Cardiac muscle cell (in vitro differentiated cells and primary cell): ENCODE results near the gene ZNF638. TPM values are rescaled to one million over a fixed set of nuclear protein-coding genes. Genes with fewer than 3 reads are reported as not detected.
A peak's percentile ranks its signal among the peaks of the same experiment; 100 is the strongest.

Experiments
- DNase-seq, 2 donors: peaks; one replicate each; pipeline versions ENCODE4 v3.0.0 to v3.0.0-alpha.2; 2010 to 2017; ENCODE audit warnings: low read depth in 1 of 2, low spot score in 1 of 2
- H3K27ac ChIP-seq: fragments of 200-600 bp; sonication (generic); 2 replicates; pipeline ENCODE4 v1.5.1; 2016
- H3K27me3 ChIP-seq: fragments of 200-600 bp; sonication (generic); 2 replicates; pipeline ENCODE4 v1.6.0; 2016; ENCODE audit warnings: control low read depth
- H3K36me3 ChIP-seq: fragments of 200-600 bp; sonication (generic); 2 replicates; pipeline ENCODE4 v1.5.1; 2016; ENCODE audit warnings: control low read depth
- H3K4me1 ChIP-seq: fragments of 200-600 bp; sonication (generic); 2 replicates; pipeline ENCODE4 v1.8.1; 2017; ENCODE audit warnings: low read depth, mild to moderate bottlenecking, mixed run types
- H3K4me3 ChIP-seq: fragments of 200-600 bp; sonication (generic); 2 replicates; pipeline ENCODE4 v1.5.1; 2016; ENCODE audit warnings: mild to moderate bottlenecking
- H3K9me3 ChIP-seq: fragments of 200-600 bp; sonication (generic); 2 replicates; pipeline ENCODE4 v1.5.1; 2017; ENCODE audit warnings: low read depth, mild to moderate bottlenecking, control low read depth
- CTCF ChIP-seq: IDR thresholded peaks from 2 replicates; pipeline ENCODE4 v1.5.1; 2012; ENCODE audit warnings: low read depth, mild to moderate bottlenecking, low read length
- polyA plus RNA-seq: library from polyadenylated mRNA; unstranded; fragments of >200 nt; fragmentation: Nextera tagmentation; extraction: Ambion mirVana; gene quantifications from 2 replicates; pipeline ENCODE4 v1.2.1, GENCODE V29; 2016
- total RNA-seq: library from RNA; depleted of rRNA; stranded (reverse); fragments of >200 nt; gene quantifications from 2 replicates; pipeline ENCODE4 v1.2.3, GENCODE V29; 2016

Gene ZNF638
- total and polyA plus RNA-seq, 2 experiments from 2014 or later, result 70.5 to 223 TPM

- Histone ChIP-seq H3K27me3 (no peaks in the 10 kb centered on the region), H3K4me3 (no peak overlapping the region), H3K9me3 (no peaks in the 10 kb centered on the region), H3K27ac (no peak overlapping the region), H3K36me3 (no peaks in the 10 kb centered on the region), H3K4me1 (no peaks in the 10 kb centered on the region)
- TF ChIP-seq CTCF, result no peak
- DNase-seq, result no peak
These were observed 144.9 kb downstream of the ZNF638 start for GRCh38 chr2:71476495-71476894.

- no peaks in the 10 kb centered on the region for H3K36me3 ChIP-seq
- H3K9me3 ChIP-seq, result no peaks in the 10 kb centered on the region
- DNase-seq, result no peak
- no peak overlapping the region for H3K4me3 ChIP-seq
- no peak for TF ChIP-seq CTCF
- no peaks in the 10 kb centered on the region for H3K27me3 ChIP-seq
- H3K4me1 ChIP-seq, result no peaks in the 10 kb centered on the region
- H3K27ac ChIP-seq, result no peak overlapping the region
These were observed 145.7 kb downstream of the ZNF638 start for GRCh38 chr2:71477231-71477691.

GRCh38 chr2:71478806-71479205, 147.2 kb downstream of the ZNF638 start:
- no peak for TF ChIP-seq CTCF
- Histone ChIP-seq H3K27ac (no peak overlapping the region), H3K4me1 (no peaks in the 10 kb centered on the region)

GRCh38 chr2:71479261-71479660, 147.7 kb downstream of the ZNF638 start:
- H3K27me3 ChIP-seq, result no peaks in the 10 kb centered on the region

More at GRCh38 chr2:71478806-71479205, 147.2 kb downstream of the ZNF638 start:
- no peak for DNase-seq
- Histone ChIP-seq H3K36me3 (no peaks in the 10 kb centered on the region), H3K27me3 (no peaks in the 10 kb centered on the region), H3K4me3 (no peak overlapping the region), H3K9me3 (no peaks in the 10 kb centered on the region)

GRCh38 chr2:71481111-71481510, 149.5 kb downstream of the ZNF638 start:
- no peak for TF ChIP-seq CTCF
- Histone ChIP-seq H3K36me3 (no peaks in the 10 kb centered on the region), H3K4me1 (no peaks in the 10 kb centered on the region), H3K9me3 (no peaks in the 10 kb centered on the region), H3K4me3 (no peak overlapping the region), H3K27me3 (no peaks in the 10 kb centered on the region), H3K27ac (no peak overlapping the region)
- no peak for DNase-seq

More at GRCh38 chr2:71479261-71479660, 147.7 kb downstream of the ZNF638 start:
- Histone ChIP-seq H3K4me1 (no peaks in the 10 kb centered on the region), H3K27ac (no peak overlapping the region), H3K36me3 (no peaks in the 10 kb centered on the region), H3K4me3 (no peak overlapping the region), H3K9me3 (no peaks in the 10 kb centered on the region)
- no peak for DNase-seq
- TF ChIP-seq CTCF, result no peak

- DNase-seq, result no peak
- no peak overlapping the region for H3K27ac ChIP-seq
These were observed 150.5 kb downstream of the ZNF638 start for GRCh38 chr2:71482055-71482454.

More at GRCh38 chr2:71482055-71482454, 150.5 kb downstream of the ZNF638 start:
- Histone ChIP-seq H3K4me3 (no peak overlapping the region), H3K27me3 (no peaks in the 10 kb centered on the region), H3K9me3 (no peaks in the 10 kb centered on the region), H3K36me3 (no peaks in the 10 kb centered on the region), H3K4me1 (no peaks in the 10 kb centered on the region)
- peak; percentile 19 for TF ChIP-seq CTCF
